GM18517 (cell line): ENCODE results near the gene TBC1D14.

ENCODE experiments used
- ATAC-seq: cut with Tn5 transposase; IDR thresholded peaks from one replicate; pipeline ENCODE4 v1.9.1; 2021; ENCODE audit warnings: mild to moderate bottlenecking, moderate library complexity; ENCODE audit not compliant: unreplicated experiment

The TBC1D14 gene

DNA sequence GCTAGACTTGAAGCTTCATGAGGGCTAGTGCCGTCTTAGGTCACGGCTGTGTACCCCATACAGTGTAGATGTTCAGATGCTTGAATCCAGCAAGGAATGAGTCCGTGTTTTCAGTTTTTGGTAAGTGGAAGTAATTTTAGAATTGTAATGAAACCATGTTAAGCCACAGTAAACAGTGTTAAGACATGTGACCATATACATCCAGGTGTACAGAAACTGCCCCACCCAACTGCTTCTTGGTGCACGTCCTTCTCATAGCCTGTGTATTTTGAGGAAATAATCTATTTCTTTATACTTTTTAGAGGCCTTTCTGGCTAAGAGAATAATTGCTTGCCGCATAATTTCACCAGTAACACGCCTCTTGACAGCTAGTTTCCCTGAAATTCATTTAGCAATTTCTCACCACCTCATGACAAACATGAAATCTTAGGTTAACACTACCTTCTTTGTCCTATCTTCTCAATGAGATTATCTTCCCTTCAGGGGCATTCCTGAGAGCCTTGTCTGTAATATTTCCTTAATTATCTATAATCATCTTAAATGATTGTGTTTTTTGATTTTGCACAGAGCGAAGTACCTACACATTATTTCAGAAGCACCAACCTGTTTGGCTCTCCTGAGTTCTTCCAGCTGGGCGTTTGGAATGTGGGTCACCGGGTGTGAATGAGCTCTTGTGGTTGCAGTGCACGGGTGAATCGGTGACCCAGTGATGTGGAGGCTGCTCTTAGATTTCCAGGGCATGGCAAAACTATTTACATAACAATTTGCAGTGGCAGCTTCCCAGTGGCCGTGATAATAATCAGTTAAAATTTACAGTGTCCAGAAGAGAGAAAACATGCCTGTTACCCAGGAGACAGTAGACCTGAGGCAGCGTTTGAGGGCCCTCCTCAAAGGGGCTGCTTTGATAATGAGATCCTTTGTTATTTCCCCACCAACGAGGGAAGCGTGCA, 83.4 kb downstream of the TBC1D14 start:
- ATAC-seq = no peak

DNA sequence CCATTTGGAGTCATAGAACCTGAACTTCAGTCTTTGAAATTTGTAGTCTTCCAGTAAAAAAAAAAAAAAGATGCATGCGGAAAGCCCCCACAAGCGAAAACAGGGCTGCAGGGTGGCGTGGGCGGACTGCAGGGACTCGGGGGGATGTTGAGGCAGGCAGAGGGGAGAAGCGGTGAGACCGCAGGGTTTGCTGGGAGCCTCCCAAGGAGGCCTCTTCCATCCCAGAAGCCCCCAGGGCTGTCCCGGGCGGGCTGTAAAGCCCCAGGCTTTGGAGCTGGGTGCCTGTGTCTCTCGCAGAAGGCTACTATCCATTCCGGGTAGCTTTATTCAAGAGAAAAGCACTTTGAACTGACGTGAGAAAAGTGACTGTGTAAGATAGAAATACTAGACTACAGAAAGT, 86.9 kb downstream of the TBC1D14 start:
- ATAC-seq = no peak

GRCh38 chr4:6999172-7000086, 89.8 kb downstream of the TBC1D14 start:
- ATAC-seq = no peak

GRCh38 chr4:7000421-7001176, 91.0 kb downstream of the TBC1D14 start:
- ATAC-seq = no peak

GRCh38 chr4:7001271-7001670, 91.6 kb downstream of the TBC1D14 start:
- no peak for ATAC-seq

GRCh38 chr4:7002336-7002735, 92.7 kb downstream of the TBC1D14 start:
- ATAC-seq = no peak

DNA sequence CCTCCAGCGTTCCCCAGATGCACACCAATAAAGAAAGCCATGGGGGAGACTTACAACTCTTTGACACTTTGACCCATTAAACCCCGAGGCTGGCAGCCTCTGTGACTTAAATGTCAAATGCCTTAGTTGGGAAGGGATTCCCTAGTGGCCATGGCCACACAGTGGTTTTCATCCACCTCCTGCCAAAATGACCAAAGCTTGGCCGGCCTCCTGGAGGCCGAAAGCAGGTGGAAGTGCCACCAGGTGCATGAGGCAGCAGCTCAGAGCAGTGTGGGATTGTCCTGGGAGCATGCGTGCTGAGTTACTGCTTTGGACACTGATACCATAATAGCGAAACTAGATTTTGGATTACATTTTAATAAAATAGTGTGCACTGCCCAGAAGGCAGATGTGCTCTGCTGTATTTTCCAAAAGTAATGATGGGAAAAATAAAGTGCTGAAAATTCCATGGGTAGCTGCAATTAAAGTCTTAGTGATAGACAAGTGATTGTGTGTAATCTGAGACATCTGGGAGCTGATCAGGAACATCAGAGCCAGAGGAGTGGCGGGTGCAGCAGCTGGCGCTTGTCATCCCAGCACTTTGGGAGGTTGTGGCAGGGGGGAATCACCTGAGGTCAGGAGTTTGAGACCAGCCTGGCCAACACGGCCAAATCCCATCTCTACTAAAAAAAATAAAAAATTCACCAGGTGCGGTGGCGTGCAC, 93.7 kb downstream of the TBC1D14 start:
- ATAC-seq = no peak

DNA sequence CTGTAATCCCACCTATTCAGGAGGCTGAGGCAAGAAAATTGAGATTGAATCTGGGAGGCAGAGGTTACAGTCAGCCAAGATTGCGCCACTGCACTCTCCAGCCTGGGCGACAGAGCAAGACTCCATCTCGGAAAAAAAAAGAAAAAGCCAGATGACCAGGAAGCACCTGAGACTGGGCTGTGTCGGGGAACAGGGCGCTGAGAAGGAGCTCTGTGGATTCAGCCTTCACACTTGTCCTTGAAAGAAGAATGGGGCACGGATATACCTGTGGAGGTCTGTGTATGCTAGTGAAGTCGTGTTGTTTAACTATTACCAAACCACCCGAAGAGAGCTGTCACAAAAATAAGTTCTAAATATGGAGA, 94.2 kb downstream of the TBC1D14 start:
- ATAC-seq = no peak

DNA sequence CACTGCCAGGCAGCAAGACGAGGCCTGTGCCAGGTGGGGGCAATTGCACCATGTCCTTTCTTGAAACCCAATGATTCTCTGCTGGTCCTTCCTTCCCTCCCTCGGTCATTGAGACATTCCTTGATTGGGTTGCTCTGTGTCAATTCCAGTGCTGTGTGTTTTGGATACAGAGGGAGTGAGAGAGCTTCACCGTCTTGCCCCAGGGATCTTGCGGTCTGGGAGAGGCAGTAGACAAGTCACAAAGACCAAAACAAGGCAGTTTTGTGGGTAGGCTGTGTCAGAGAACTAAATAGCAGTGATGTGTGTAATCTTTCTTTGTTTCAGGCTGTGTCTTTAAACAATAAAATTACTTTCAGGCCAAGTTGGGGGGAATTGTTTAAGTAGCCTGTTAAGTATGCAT, 94.7 kb downstream of the TBC1D14 start:
- no peak for ATAC-seq

GRCh38 chr4:7005571-7005970, 95.9 kb downstream of the TBC1D14 start:
- no peak for ATAC-seq

GRCh38 chr4:7006411-7006810, 96.8 kb downstream of the TBC1D14 start:
- no peak for ATAC-seq

GRCh38 chr4:7007142-7007907, 97.7 kb downstream of the TBC1D14 start:
- no peak for ATAC-seq

GRCh38 chr4:7007944-7008343, 98.3 kb downstream of the TBC1D14 start:
- no peak for ATAC-seq

DNA sequence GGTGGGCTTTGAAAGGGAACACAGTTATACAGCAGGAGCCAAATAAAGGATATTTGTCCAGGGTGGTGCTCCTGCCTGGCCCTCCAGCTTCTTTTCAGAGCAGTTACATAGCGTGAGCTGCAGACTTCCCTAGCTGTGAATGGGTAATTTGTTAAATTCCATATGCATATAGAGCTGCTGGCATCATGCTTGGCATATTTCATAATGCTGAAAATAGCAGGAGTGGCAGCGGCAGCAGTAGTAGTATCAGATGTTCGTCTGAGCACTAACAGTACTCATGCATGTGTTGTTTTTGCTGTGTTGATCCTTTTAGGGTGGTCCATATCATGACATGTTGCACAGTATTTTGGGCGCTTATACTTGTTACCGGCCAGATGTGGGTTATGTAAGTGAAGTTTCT, 99.9 kb downstream of the TBC1D14 start:
- no peak for ATAC-seq

DNA sequence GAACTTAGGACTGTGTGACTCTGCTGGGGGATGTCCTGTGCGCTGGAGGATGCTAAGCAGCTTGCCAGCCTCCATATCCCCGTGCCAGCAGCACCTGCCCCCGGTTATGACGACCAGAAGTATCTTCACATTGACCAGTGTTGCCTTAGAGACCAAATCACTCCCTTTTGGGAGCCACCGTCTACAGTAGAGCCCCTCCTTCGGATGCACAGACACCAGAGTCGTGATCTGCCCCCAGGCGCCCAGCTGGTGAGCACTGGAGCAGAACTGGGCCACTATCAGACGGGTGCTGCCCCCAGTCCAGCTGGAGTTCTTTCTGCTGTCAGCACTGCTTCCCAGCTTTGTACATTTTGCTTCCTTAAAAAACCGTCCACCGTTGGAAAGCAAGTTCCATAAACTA, 103.5 kb downstream of the TBC1D14 start:
- no peak for ATAC-seq

- ATAC-seq = no peak
Observed at GRCh38 chr4:7014815-7015214, 105.2 kb downstream of the TBC1D14 start.

GRCh38 chr4:7015383-7016035, 105.9 kb downstream of the TBC1D14 start:
- ATAC-seq = no peak

DNA sequence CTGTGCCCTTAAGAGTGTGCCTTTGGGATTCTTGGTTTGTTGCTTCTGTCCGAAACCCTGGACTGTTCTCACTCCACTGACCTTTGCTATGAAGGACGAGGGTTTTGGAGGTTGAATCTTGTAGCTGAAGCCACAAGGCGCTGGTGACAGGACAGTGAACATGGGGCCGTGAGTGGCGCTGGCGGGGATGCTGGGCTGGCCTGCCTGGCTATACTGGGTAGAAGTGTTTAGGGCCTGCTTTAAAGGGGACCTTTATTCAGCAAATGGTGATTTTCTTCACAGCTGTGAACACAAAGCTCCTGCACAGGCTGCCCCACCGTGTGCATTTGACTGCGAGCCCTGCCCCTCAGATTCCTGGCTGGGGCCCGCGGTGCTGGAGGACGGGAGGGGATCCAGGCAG, 106.5 kb downstream of the TBC1D14 start:
- ATAC-seq = no peak

DNA sequence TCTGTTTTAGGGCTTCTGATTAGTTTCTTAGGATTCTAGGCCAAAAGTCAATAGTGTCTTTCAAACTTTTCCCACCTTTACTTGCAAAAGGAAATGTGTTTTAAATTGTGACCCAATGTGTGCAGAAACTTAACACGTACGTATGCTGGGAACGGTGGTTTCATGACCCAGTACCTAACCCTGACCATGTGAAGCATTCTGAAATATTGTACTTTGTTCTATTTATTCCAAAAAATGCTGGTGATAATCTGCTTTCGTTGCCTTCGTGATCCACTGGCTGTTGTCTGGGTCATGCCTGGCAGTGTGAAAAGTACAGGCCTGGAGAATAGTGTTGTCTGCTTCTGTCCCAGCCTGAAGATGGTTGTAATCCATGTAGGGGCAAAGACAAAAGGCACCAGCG, 106.9 kb downstream of the TBC1D14 start:
- ATAC-seq = no peak
